Thymus (tissue), 2 donors: ENCODE data around the gene OR5AR1. TPM values are rescaled to one million over a fixed set of nuclear protein-coding genes. Genes with fewer than 3 reads are reported as not detected.

Experiments used
- polyA plus RNA-seq: library from polyadenylated mRNA; stranded (reverse); fragments of 200-250 nt; gene quantifications from one replicate; pipeline ENCODE4 v1.2.3, GENCODE V29; 2013
- total RNA-seq: library from RNA; stranded (reverse); fragments of 120-200 nt; gene quantifications from one replicate; pipeline ENCODE4 v1.2.4, GENCODE V29; 2013
- donor health status: healthy.

The OR5AR1 gene
- total and polyA plus RNA-seq, 2 donors: not detected

Other genes starting within 250 kb of the OR5AR1 start
- not detected for gene OR5M3, start 190.3 kb upstream of the OR5AR1 start, total RNA-seq
- not detected for gene OR5M3, start 190.3 kb upstream of the OR5AR1 start, polyA plus RNA-seq
- gene OR5M8, start 172.3 kb upstream of the OR5AR1 start, total RNA-seq: not detected
- not detected for gene OR5M8, start 172.3 kb upstream of the OR5AR1 start, polyA plus RNA-seq
- gene OR5M11, start 120.4 kb upstream of the OR5AR1 start, total RNA-seq: not detected
- not detected for gene OR5M11, start 120.4 kb upstream of the OR5AR1 start, polyA plus RNA-seq
- not detected for gene OR5M10, start 86.0 kb upstream of the OR5AR1 start, total RNA-seq
- gene OR5M10, start 86.0 kb upstream of the OR5AR1 start, polyA plus RNA-seq: not detected
- not detected for gene OR5M1, start 48.8 kb upstream of the OR5AR1 start, total RNA-seq
- gene OR5M1, start 48.8 kb upstream of the OR5AR1 start, polyA plus RNA-seq: 0.09 TPM
- gene OR5AP2, start 21.2 kb upstream of the OR5AR1 start, total RNA-seq: not detected
- gene OR5AP2, start 21.2 kb upstream of the OR5AR1 start, polyA plus RNA-seq: not detected
- gene OR9G1, start 35.4 kb downstream of the OR5AR1 start, total RNA-seq: not detected
- not detected for gene OR9G1, start 35.4 kb downstream of the OR5AR1 start, polyA plus RNA-seq
- gene OR9G4, start 85.0 kb downstream of the OR5AR1 start, total RNA-seq: not detected
- gene OR9G4, start 85.0 kb downstream of the OR5AR1 start, polyA plus RNA-seq: not detected